ENCODE data around the gene OR10A4. TPM values are rescaled to one million over a fixed set of nuclear protein-coding genes. Genes with fewer than 3 reads are reported as not detected.
"Not testable (repeated sequence)": the region's sequence is repeated elsewhere in the genome, so short reads cannot be mapped to it uniquely, and the experiment has no call there.

The OR10A4 gene
- total and polyA plus RNA-seq, 8 donors, result not detected

- Histone ChIP-seq H3K36me3 (no peaks in the 10 kb centered on the region), H3K27me3 (no peaks in the 10 kb centered on the region), H3K9me3 (no peaks in the 10 kb centered on the region), H3K27ac (no peak overlapping the region), H3K4me1 (no peaks in the 10 kb centered on the region), H3K4me3 (no peak overlapping the region)
- intact Hi-C loops (cut with DNase I), result no loop called here
- no peak for ATAC-seq
- no peak for TF ChIP-seq CTCF (IDR thresholded peaks at IDR 0.05)
- no peak for DNase-seq
These were observed 17.7 kb downstream of the OR10A4 start for GRCh38 chr11:6894097-6894496.

GRCh38 chr11:6895010-6895409 lies 18.6 kb downstream of the OR10A4 start:
- TF ChIP-seq CTCF (IDR thresholded peaks at IDR 0.05), result no peak
- ATAC-seq (no peak), DNase-seq (no peak)
- Histone ChIP-seq H3K4me3 (no peak overlapping the region), H3K36me3 (no peaks in the 10 kb centered on the region), H3K27ac (no peak overlapping the region), H3K9me3 (no peaks in the 10 kb centered on the region), H3K4me1 (no peaks in the 10 kb centered on the region), H3K27me3 (no peaks in the 10 kb centered on the region)
- intact Hi-C loops (cut with DNase I), result no loop called here

- DNase-seq (no peak), ATAC-seq (no peak)
- no peak overlapping the region for H3K27ac ChIP-seq
- no peaks in the 10 kb centered on the region for H3K4me1 ChIP-seq
- H3K4me3 ChIP-seq, result no peak overlapping the region
- H3K9me3 ChIP-seq, result no peaks in the 10 kb centered on the region
- intact Hi-C loops (cut with DNase I), result no loop called here
- no peaks in the 10 kb centered on the region for H3K27me3 ChIP-seq
- H3K36me3 ChIP-seq, result no peaks in the 10 kb centered on the region
- no peak for TF ChIP-seq CTCF (IDR thresholded peaks at IDR 0.05)
These were observed 22.5 kb downstream of the OR10A4 start for GRCh38 chr11:6898911-6899310.

- no peak overlapping the region for H3K27ac ChIP-seq
- intact Hi-C loops (cut with DNase I), result no loop called here
These were observed 24.0 kb downstream of the OR10A4 start for GRCh38 chr11:6900327-6900999.

GRCh38 chr11:6904804-6905203 lies 28.4 kb downstream of the OR10A4 start:
- H3K27me3 ChIP-seq; H3K4me1 ChIP-seq; ATAC-seq; H3K4me3 ChIP-seq; DNase-seq; H3K9me3 ChIP-seq; intact Hi-C loops (cut with DNase I); H3K36me3 ChIP-seq; H3K27ac ChIP-seq: not testable (repeated sequence)

More at GRCh38 chr11:6900327-6900999, 24.0 kb downstream of the OR10A4 start:
- H3K36me3 ChIP-seq, result no peaks in the 10 kb centered on the region
- ATAC-seq (no peak), DNase-seq (no peak)
- no peak for TF ChIP-seq CTCF (IDR thresholded peaks at IDR 0.05)
- H3K4me3 ChIP-seq, result no peak overlapping the region
- no peaks in the 10 kb centered on the region for H3K9me3 ChIP-seq
- H3K4me1 ChIP-seq, result no peaks in the 10 kb centered on the region
- H3K27me3 ChIP-seq, result no peaks in the 10 kb centered on the region

GRCh38 chr11:6911378-6911777 lies 35.0 kb downstream of the OR10A4 start:
- Histone ChIP-seq H3K36me3 (no peaks in the 10 kb centered on the region), H3K4me1 (no peaks in the 10 kb centered on the region), H3K4me3 (no peak overlapping the region), H3K27ac (no peak overlapping the region), H3K27me3 (no peaks in the 10 kb centered on the region), H3K9me3 (no peaks in the 10 kb centered on the region)
- DNase-seq (no peak), ATAC-seq (no peak)
- TF ChIP-seq CTCF (IDR thresholded peaks at IDR 0.05), result no peak
- intact Hi-C loops (cut with DNase I), result no loop called here
